K562 (cell line): ENCODE data around the gene SLAMF9. TPM values are rescaled to one million over a fixed set of nuclear protein-coding genes. Genes with fewer than 3 reads are reported as not detected.

Experiments used
- ATAC-seq: fragments of 200-7000 bp; cut with Tn5 transposase; 3 replicates; pipeline ENCODE4 v1.9.1; 2020; ENCODE audit warnings: moderate library complexity
- BruUV-seq: library from RNA; stranded (reverse); fragments of 400-500 nt; replicated peaks from 2 replicates; lab custom pipeline; 2021; lab: Mats Ljungman, UMichigan
- CTCF ChIA-PET: fragments of 300-600 bp; formaldehyde crosslinking; extraction: SDS; loops from one replicate; lab custom pipeline; 2021; ENCODE audit warnings: low intra/inter-chr PET ratio; lab: Yijun Ruan, JAX
- POLR2A ChIA-PET: fragments of 300-600, 350-650 bp; sonication (Branson Sonifier 250); formaldehyde crosslinking; extraction: SDS; loops from one replicate; lab custom pipeline; 2021; ENCODE audit warnings: antibody characterized with exemption, inconsistent platforms; lab: Yijun Ruan, JAX
- DNase-seq, 4 experiments: peaks; one replicate each; pipeline versions ENCODE4 v3.0.0 to v3.0.0-alpha.2; 2011 to 2018; ENCODE audit warnings: low spot score in 3 of 4, mixed read lengths in 3 of 4; ENCODE audit errors: extremely low read depth in 1 of 4
- FAIRE-seq: peaks from 2 replicates; lab custom pipeline; 2011; peaks lifted over from hg19 to GRCh38; lab: Jason Lieb, UNC
- H2AFZ ChIP-seq: 2 replicates; pipeline ENCODE4 v1.6.0; 2011; ENCODE audit warnings: low read depth, low read length, control low read depth, inconsistent platforms
- H3K27ac ChIP-seq: fragments of 200-600 bp; 3 replicates; pipeline ENCODE4 v1.8.0; 2011; ENCODE audit warnings: low read depth, mild to moderate bottlenecking, control low read depth, inconsistent platforms, low read length, moderate library complexity, mixed read lengths; ENCODE audit errors: extremely low read depth
- H3K27me3 ChIP-seq, 2 experiments: fragments of 300-600 bp in 1 of 2; 2 replicates in 1 of 2; 3 replicates in 1 of 2; pipeline versions ENCODE4 v1.6.0 to v1.8.0; 2011; ENCODE audit warnings: inconsistent platforms in 2 of 2, low read length in 2 of 2, mild to moderate bottlenecking in 1 of 2, mixed read lengths in 1 of 2, moderate library complexity in 1 of 2; ENCODE audit not compliant: control insufficient read depth in 2 of 2, insufficient read depth in 2 of 2
- H3K36me3 ChIP-seq: fragments of 300-600 bp; 3 replicates; pipeline ENCODE4 v1.8.0; 2011; ENCODE audit warnings: mild to moderate bottlenecking, low read length, inconsistent platforms; ENCODE audit not compliant: control insufficient read depth, insufficient read depth
- H3K4me1 ChIP-seq, 2 experiments: fragments of 200-600 bp in 1 of 2; replicated peaks in 1 of 2; 2 replicates in 1 of 2; 3 replicates in 1 of 2; pipeline versions ENCODE4 v1.5.1 to v1.8.0; 2011; ENCODE audit warnings: inconsistent platforms in 2 of 2, low read length in 2 of 2, mild to moderate bottlenecking in 1 of 2, mixed read lengths in 1 of 2, moderate library complexity in 1 of 2; ENCODE audit not compliant: control insufficient read depth in 2 of 2, insufficient read depth in 2 of 2
- H3K4me2 ChIP-seq: 2 replicates; pipeline ENCODE4 v1.6.1; 2011; ENCODE audit warnings: low read length, control low read depth, inconsistent platforms, mixed read lengths; ENCODE audit not compliant: insufficient read depth
- H3K4me3 ChIP-seq: fragments of 200-600 bp; sonication (generic), shearing (Covaris generic); 2 replicates; pipeline ENCODE4 v1.5.1; 2016; ENCODE audit warnings: control low read depth, inconsistent platforms
- H3K79me2 ChIP-seq: fragments of 200-600 bp; 3 replicates; pipeline ENCODE4 v1.8.0; 2011; ENCODE audit warnings: low read length, inconsistent platforms; ENCODE audit not compliant: control insufficient read depth, insufficient read depth
- H3K9ac ChIP-seq, 2 experiments: 2 replicates each; pipeline versions ENCODE4 v1.6.0 to v1.6.1; 2011; ENCODE audit warnings: low read depth in 2 of 2, low read length in 2 of 2, control low read depth in 1 of 2, inconsistent platforms in 1 of 2, mild to moderate bottlenecking in 1 of 2, mixed read lengths in 1 of 2; ENCODE audit not compliant: insufficient read depth in 1 of 2
- H3K9me1 ChIP-seq: one replicate; pipeline ENCODE4 v1.6.0; 2011; ENCODE audit warnings: inconsistent platforms, mild to moderate bottlenecking, low read length, moderate library complexity; ENCODE audit not compliant: control insufficient read depth, insufficient read depth
- H3K9me3 ChIP-seq: replicated peaks from 2 replicates; pipeline ENCODE4 v1.5.1; 2011; ENCODE audit warnings: low read depth, low read length, inconsistent platforms; ENCODE audit not compliant: control insufficient read depth, insufficient read depth
- H4K20me1 ChIP-seq: replicated peaks from 2 replicates; pipeline ENCODE4 v1.6.1; 2011; ENCODE audit warnings: low read length, inconsistent platforms, mixed read lengths; ENCODE audit not compliant: control insufficient read depth, insufficient read depth
- HMG20A ChIP-seq: fragments of 450-650 bp; formaldehyde crosslinking; conservative IDR thresholded peaks from 2 replicates; pipeline ENCODE4 v1.4.0; 2020; ENCODE audit warnings: mild to moderate bottlenecking, mixed read lengths
- MTA2 ChIP-seq: fragments of 450-650 bp; IDR thresholded peaks from 2 replicates; pipeline ENCODE4 v1.6.1; 2016; ENCODE audit warnings: low read depth
- NFIC ChIP-seq: fragments of 450-650 bp; IDR thresholded peaks from 2 replicates; pipeline ENCODE4 v1.6.1; 2017; ENCODE audit warnings: mild to moderate bottlenecking, inconsistent platforms
- NFXL1 ChIP-seq: fragments of 450-650 bp; formaldehyde crosslinking; IDR thresholded peaks from 2 replicates; pipeline ENCODE4 v1.4.0; 2021; ENCODE audit warnings: mild to moderate bottlenecking
- NR1H2 ChIP-seq: sonication (generic); formaldehyde crosslinking; IDR thresholded peaks from 2 replicates; pipeline ENCODE4 v1.4.0; 2020; ENCODE audit warnings: mild to moderate bottlenecking, missing genetic modification reagents
- RBM39 ChIP-seq: fragments of 200-400 bp; formaldehyde crosslinking; optimal IDR thresholded peaks from 2 replicates; pipeline ENCODE3; 2018; ENCODE audit warnings: low read depth, low read length
- WGBS: fragments of 100-300 bp; shearing (Covaris generic); methylation state at CpG from one replicate; pipeline ENCODE4 v1.1.6; 2016; ENCODE audit warnings: low coverage, mixed read lengths; ENCODE audit not compliant: insufficient coverage; ENCODE audit errors: missing lambda C conversion rate; 5-methylcytosine and 5-hydroxymethylcytosine counted together
- in situ Hi-C: fragments of 300-500 bp; cut with MboI; formaldehyde crosslinking; loops from 4 replicates; pipeline ENCODE4 v1.15.0; 2018; ENCODE audit warnings: inconsistent platforms, mixed read lengths
- intact Hi-C: fragments of 100-400 bp; cut with micrococcal nuclease; formaldehyde crosslinking; loops from 2 replicates; pipeline ENCODE4 v1.14.2; 2022
- polyA plus RNA-seq, 8 experiments: library from polyadenylated mRNA; depleted of rRNA in 4 of 8; stranded (reverse) in 5 of 8; unstranded in 3 of 8; fragments of >200 nt; fragmentation: Nextera tagmentation in 2 of 8; fragmentation: Illumina TruSeq in 1 of 8; extraction: Ambion mirVana in 2 of 8; extraction: Trizol in 1 of 8; gene quantifications; 2 replicates each; pipeline versions ENCODE4 v1.2.1 to v1.2.3, GENCODE V29; 2011 to 2014; ENCODE audit warnings: inconsistent platforms in 1 of 8, missing spikeins in 1 of 8
- total RNA-seq, 7 experiments: library from RNA; depleted of rRNA in 6 of 7; stranded (reverse); fragments of >200 nt in 6 of 7; fragmentation: Illumina TruSeq in 2 of 7; extraction: Trizol in 2 of 7; gene quantifications; 2 replicates each; pipeline versions ENCODE4 v1.2.1 to v1.2.3, GENCODE V29; 2011 to 2021; ENCODE audit warnings: low replicate concordance in 1 of 7

Gene SLAMF9
- total and polyA plus RNA-seq, 9 of the 15 experiments (the other 6 are each of a cell fraction or from before 2014, with no cell fraction given), result 0.13 to 0.21 TPM; not detected in 7

DNA sequence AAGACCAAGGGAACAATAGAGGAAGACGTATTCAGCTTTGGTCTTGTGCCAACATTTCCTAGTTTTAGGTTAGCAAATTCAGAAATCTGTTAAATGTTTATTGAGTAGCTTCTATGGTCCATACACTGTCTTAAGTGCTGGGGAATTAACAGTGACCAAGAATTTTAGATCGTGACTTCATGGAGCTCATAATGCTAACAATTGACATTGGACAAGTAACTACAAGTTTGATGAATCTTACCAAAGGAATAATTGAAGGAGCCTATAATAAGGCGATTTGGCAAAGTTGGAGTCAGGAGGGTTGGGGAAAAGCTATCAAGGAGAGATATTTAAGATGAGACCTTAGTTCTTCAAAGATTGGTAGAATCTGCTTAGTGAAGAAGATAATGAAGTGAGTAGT is 1.4 kb upstream of the SLAMF9 start:
- no peak overlapping the region for H3K9ac ChIP-seq
- 27% methylated on average over 3 of the region's 3 CpGs for WGBS
- peaks cover 22 to 29% of the 10 kb centered on the region in 2 experiments for H3K4me1 ChIP-seq
- no peaks in the 10 kb centered on the region for H3K36me3 ChIP-seq
- ChIA-PET POLR2A (interaction anchor here (1.0 to 1.1 kb wide), 3 partner anchors 9 to 68 kb away, joined by 3 to 5 read pairs (median 4); partner anchors contain the start of gene IGSF9), CTCF (no interaction called here)
- no peak overlapping the region for H2AFZ ChIP-seq
- intact Hi-C loops, result no loop called here
- ATAC-seq, result no peak
- no peaks in the 10 kb centered on the region for H3K9me3 ChIP-seq
- H3K9me1 ChIP-seq, result no peaks in the 10 kb centered on the region
- DNase-seq, result no peak
- no peak overlapping the region for H3K4me2 ChIP-seq
- no peak overlapping the region for H3K4me3 ChIP-seq
- H3K27me3 ChIP-seq, result peaks cover 0 to 10% of the 10 kb centered on the region in 2 experiments; a peak in 3 of 5 replicates
- no TSS peak for BruUV-seq
- no peak for TF ChIP-seq NFXL1 (CRISPR knock-in tag)
- no peak for TF ChIP-seq RBM39
- no peak for TF ChIP-seq HMG20A (CRISPR knock-in tag)
- peak; percentile 14; the same call in 1 of the 2 replicates for TF ChIP-seq NFIC
- TF ChIP-seq, all 486 proteins: peak for 1
- FAIRE-seq, result no peak
- in situ Hi-C loops, result no loop called here
- no peaks in the 10 kb centered on the region for H3K79me2 ChIP-seq
- H4K20me1 ChIP-seq, result no peaks in the 10 kb centered on the region
- H3K27ac ChIP-seq, result no peak overlapping the region

DNA sequence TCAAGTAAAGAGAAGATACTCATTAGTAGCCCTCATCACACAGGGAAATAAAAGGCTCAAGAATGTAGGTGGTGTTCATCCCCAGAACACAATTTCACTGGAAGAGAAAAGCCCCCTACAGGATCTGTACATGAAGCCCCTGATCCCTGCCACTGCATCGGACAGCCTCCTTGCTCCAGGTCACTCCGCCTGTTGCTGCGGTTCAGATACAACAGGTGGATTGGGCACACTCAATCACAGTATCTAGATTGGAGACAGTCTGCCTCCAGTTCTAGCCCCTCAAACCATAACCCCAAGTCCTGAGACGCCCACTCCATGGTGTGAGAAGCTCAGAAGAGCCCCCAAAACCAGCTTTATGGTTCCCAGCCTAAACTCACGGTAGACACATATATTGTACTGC is 1.1 kb downstream of the SLAMF9 start:
- DNase-seq (no peak), ATAC-seq (no peak), FAIRE-seq (no peak)
- H3K4me1 ChIP-seq, result peaks cover 10 to 19% of the 10 kb centered on the region in 2 experiments
- ChIA-PET CTCF (no interaction called here), POLR2A (no interaction called here)
- no peaks in the 10 kb centered on the region for H3K36me3 ChIP-seq
- WGBS, result 40% methylated on average over 5 of the region's 5 CpGs
- H3K4me2 ChIP-seq, result no peak overlapping the region
- no peak overlapping the region for H3K27ac ChIP-seq
- no TSS peak for BruUV-seq
- H4K20me1 ChIP-seq, result no peaks in the 10 kb centered on the region
- intact Hi-C loops (no loop called here), in situ Hi-C loops (no loop called here)
- no peak overlapping the region for H3K9ac ChIP-seq
- H3K27me3 ChIP-seq, result peaks cover 0 to 10% of the 10 kb centered on the region in 2 experiments; a peak in 3 of 5 replicates
- no peak overlapping the region for H3K4me3 ChIP-seq
- H3K9me1 ChIP-seq, result no peaks in the 10 kb centered on the region
- H2AFZ ChIP-seq, result no peak overlapping the region
- no peaks in the 10 kb centered on the region for H3K79me2 ChIP-seq
- TF ChIP-seq MTA2 (no peak), NR1H2 (CRISPR knock-in tag) (no peak)
- H3K9me3 ChIP-seq, result no peaks in the 10 kb centered on the region
